HCT116 (cell line): ENCODE measurements around the gene VWF. TPM values are rescaled to one million over a fixed set of nuclear protein-coding genes. Genes with fewer than 3 reads are reported as not detected.

Experiments
- FOSL1 ChIP-seq: IDR thresholded peaks from 2 replicates; pipeline ENCODE4 v1.6.1; 2012; ENCODE audit warnings: low read depth
- ZBTB33 ChIP-seq: IDR thresholded peaks from 2 replicates; pipeline ENCODE4 v1.6.1; 2011; ENCODE audit warnings: mild to moderate bottlenecking, low read length, moderate library complexity; ENCODE audit not compliant: insufficient replicate concordance; ENCODE audit errors: extremely low read depth
- total RNA-seq: library from RNA; stranded (reverse); gene quantifications from one replicate; pipeline ENCODE4 v1.2.1, GENCODE V29; 2021; ENCODE audit not compliant: unreplicated experiment
- TF ChIP-seq, protein P1 (sequence below): IDR thresholded peaks from 2 replicates; pipeline ENCODE4 v1.6.1; 2012; ENCODE audit warnings: low read depth
- TF ChIP-seq, protein P2 (sequence below), 3 experiments: fragments of 200-600 bp in 1 of 3; sonication (generic) in 1 of 3; IDR thresholded peaks in 2 of 3; conservative IDR thresholded peaks in 1 of 3; 2 replicates each; pipeline ENCODE4 v1.5.1; 2012 to 2017; ENCODE audit warnings: low read depth in 2 of 3, low read length in 2 of 3, antibody characterized with exemption in 1 of 3, borderline replicate concordance in 1 of 3, control low read depth in 1 of 3, mild to moderate bottlenecking in 1 of 3, mixed read lengths in 1 of 3, mixed run types in 1 of 3, moderate library complexity in 1 of 3; ENCODE audit not compliant: insufficient read depth in 1 of 3

The VWF gene
- total RNA-seq, 1 experiment from 2014 or later: 0.57 TPM

GRCh38 chr12:6039894-6040601 lies 84.4 kb downstream of the VWF start (continued):
- TF ChIP-seq ZBTB33 (no peak), FOSL1 (no peak)
- TF ChIP-seq, protein P1, sequence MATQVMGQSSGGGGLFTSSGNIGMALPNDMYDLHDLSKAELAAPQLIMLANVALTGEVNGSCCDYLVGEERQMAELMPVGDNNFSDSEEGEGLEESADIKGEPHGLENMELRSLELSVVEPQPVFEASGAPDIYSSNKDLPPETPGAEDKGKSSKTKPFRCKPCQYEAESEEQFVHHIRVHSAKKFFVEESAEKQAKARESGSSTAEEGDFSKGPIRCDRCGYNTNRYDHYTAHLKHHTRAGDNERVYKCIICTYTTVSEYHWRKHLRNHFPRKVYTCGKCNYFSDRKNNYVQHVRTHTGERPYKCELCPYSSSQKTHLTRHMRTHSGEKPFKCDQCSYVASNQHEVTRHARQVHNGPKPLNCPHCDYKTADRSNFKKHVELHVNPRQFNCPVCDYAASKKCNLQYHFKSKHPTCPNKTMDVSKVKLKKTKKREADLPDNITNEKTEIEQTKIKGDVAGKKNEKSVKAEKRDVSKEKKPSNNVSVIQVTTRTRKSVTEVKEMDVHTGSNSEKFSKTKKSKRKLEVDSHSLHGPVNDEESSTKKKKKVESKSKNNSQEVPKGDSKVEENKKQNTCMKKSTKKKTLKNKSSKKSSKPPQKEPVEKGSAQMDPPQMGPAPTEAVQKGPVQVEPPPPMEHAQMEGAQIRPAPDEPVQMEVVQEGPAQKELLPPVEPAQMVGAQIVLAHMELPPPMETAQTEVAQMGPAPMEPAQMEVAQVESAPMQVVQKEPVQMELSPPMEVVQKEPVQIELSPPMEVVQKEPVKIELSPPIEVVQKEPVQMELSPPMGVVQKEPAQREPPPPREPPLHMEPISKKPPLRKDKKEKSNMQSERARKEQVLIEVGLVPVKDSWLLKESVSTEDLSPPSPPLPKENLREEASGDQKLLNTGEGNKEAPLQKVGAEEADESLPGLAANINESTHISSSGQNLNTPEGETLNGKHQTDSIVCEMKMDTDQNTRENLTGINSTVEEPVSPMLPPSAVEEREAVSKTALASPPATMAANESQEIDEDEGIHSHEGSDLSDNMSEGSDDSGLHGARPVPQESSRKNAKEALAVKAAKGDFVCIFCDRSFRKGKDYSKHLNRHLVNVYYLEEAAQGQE: no peak
- TF ChIP-seq, protein P2, sequence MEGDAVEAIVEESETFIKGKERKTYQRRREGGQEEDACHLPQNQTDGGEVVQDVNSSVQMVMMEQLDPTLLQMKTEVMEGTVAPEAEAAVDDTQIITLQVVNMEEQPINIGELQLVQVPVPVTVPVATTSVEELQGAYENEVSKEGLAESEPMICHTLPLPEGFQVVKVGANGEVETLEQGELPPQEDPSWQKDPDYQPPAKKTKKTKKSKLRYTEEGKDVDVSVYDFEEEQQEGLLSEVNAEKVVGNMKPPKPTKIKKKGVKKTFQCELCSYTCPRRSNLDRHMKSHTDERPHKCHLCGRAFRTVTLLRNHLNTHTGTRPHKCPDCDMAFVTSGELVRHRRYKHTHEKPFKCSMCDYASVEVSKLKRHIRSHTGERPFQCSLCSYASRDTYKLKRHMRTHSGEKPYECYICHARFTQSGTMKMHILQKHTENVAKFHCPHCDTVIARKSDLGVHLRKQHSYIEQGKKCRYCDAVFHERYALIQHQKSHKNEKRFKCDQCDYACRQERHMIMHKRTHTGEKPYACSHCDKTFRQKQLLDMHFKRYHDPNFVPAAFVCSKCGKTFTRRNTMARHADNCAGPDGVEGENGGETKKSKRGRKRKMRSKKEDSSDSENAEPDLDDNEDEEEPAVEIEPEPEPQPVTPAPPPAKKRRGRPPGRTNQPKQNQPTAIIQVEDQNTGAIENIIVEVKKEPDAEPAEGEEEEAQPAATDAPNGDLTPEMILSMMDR (IDR thresholded peaks at IDR 0.05 in 2 of 3, conservative IDR thresholded peaks at IDR 0.05 in 1 of 3; ENCODE audit: borderline replicate concordance in 1 of 3, insufficient read depth in 1 of 3, low read depth in 2 of 3, low read length in 2 of 3): peak; percentile 83 to 92 (median 89)
